HEK293 (cell line): ENCODE results near the gene WTAP.

Experiments
- CTCF ChIA-PET: fragments of 350-600 bp; formaldehyde crosslinking; extraction: SDS; loops from one replicate; lab custom pipeline; 2021; ENCODE audit warnings: antibody characterized with exemption; lab: Yijun Ruan, JAX
- POLR2A ChIA-PET: fragments of 300-600 bp; formaldehyde crosslinking; extraction: SDS; loops from one replicate; lab custom pipeline; 2020; ENCODE audit warnings: antibody characterized with exemption, inconsistent platforms; lab: Yijun Ruan, JAX
- H3K27ac ChIP-seq: fragments of 200-500 bp; sonication (Bioruptor generic); 2 replicates; pipeline ENCODE4 v1.5.1; 2014; ENCODE audit warnings: low read depth, low read length, control low read depth, inconsistent platforms; ENCODE audit errors: extremely low read depth
- H3K36me3 ChIP-seq, 2 experiments: fragments of 200-500 bp in 1 of 2; sonication (Bioruptor generic) in 1 of 2; 1 replicate in 1 of 2; 2 replicates in 1 of 2; pipeline ENCODE4 v1.5.1; 2014 to 2017; ENCODE audit warnings: inconsistent platforms in 2 of 2, low read length in 2 of 2; ENCODE audit not compliant: control insufficient read depth in 2 of 2, insufficient read depth in 1 of 2
- H3K4me1 ChIP-seq: fragments of 200-500 bp; sonication (Bioruptor generic); 2 replicates; pipeline ENCODE4 v1.5.1; 2014; ENCODE audit warnings: mild to moderate bottlenecking, low read length, inconsistent platforms; ENCODE audit not compliant: control insufficient read depth, insufficient read depth
- H3K4me3 ChIP-seq: 2 replicates; pipeline ENCODE4 v1.5.1; 2011; ENCODE audit warnings: low read depth, mild to moderate bottlenecking, control low read depth, low read length, moderate library complexity
- H3K9me3 ChIP-seq: fragments of 200-500 bp; sonication (Bioruptor generic); 2 replicates; pipeline ENCODE4 v1.5.1; 2014; ENCODE audit warnings: low read depth, low read length, inconsistent platforms; ENCODE audit not compliant: control insufficient read depth, insufficient read depth
- GLIS2 ChIP-seq: fragments of 450-650 bp; formaldehyde crosslinking; IDR thresholded peaks from 2 replicates; pipeline ENCODE4 v1.5.1; 2016; ENCODE audit warnings: missing biosample characterization, missing genetic modification characterization
- KLF7 ChIP-seq: fragments of 450-650 bp; formaldehyde crosslinking; IDR thresholded peaks from 2 replicates; pipeline ENCODE4 v1.5.1; 2016; ENCODE audit warnings: missing biosample characterization, missing genetic modification characterization, borderline replicate concordance
- MYNN ChIP-seq: fragments of 450-650 bp; formaldehyde crosslinking; IDR thresholded peaks from 2 replicates; pipeline ENCODE4 v1.5.1; 2016; ENCODE audit warnings: missing biosample characterization, missing genetic modification characterization, borderline replicate concordance
- OVOL3 ChIP-seq: fragments of 450-650 bp; formaldehyde crosslinking; IDR thresholded peaks from 2 replicates; pipeline ENCODE4 v1.5.1; 2016; ENCODE audit warnings: missing biosample characterization, missing genetic modification characterization
- PRDM10 ChIP-seq: fragments of 450-650 bp; formaldehyde crosslinking; IDR thresholded peaks from 2 replicates; pipeline ENCODE4 v1.5.1; 2016; ENCODE audit warnings: missing biosample characterization, missing genetic modification characterization
- YY1 ChIP-seq: fragments of 450-650 bp; formaldehyde crosslinking; IDR thresholded peaks from 2 replicates; pipeline ENCODE4 v1.5.1; 2018; ENCODE audit warnings: missing biosample characterization, missing genetic modification characterization
- ZNF121 ChIP-seq: fragments of 450-650 bp; formaldehyde crosslinking; IDR thresholded peaks from 2 replicates; pipeline ENCODE4 v1.5.1; 2016; ENCODE audit warnings: missing biosample characterization, missing genetic modification characterization
- ZNF416 ChIP-seq: fragments of 450-650 bp; formaldehyde crosslinking; IDR thresholded peaks from 2 replicates; pipeline ENCODE4 v1.5.1; 2016; ENCODE audit warnings: missing biosample characterization, missing genetic modification characterization
- ZNF423 ChIP-seq: fragments of 450-650 bp; formaldehyde crosslinking; IDR thresholded peaks from 2 replicates; pipeline ENCODE4 v1.5.1; 2016; ENCODE audit warnings: missing biosample characterization, missing genetic modification characterization
- ZNF501 ChIP-seq: fragments of 450-650 bp; formaldehyde crosslinking; IDR thresholded peaks from 2 replicates; pipeline ENCODE4 v1.5.1; 2016; ENCODE audit warnings: missing biosample characterization, missing genetic modification characterization
- ZNF548 ChIP-seq: fragments of 450-650 bp; formaldehyde crosslinking; IDR thresholded peaks from 2 replicates; pipeline ENCODE4 v1.5.1; 2016; ENCODE audit warnings: missing biosample characterization, missing genetic modification characterization
- ZNF555 ChIP-seq: fragments of 450-650 bp; formaldehyde crosslinking; conservative IDR thresholded peaks from 2 replicates; pipeline ENCODE4 v1.5.1; 2017; ENCODE audit warnings: missing biosample characterization, mild to moderate bottlenecking, missing genetic modification characterization, inconsistent platforms
- ZNF580 ChIP-seq: fragments of 450-650 bp; formaldehyde crosslinking; IDR thresholded peaks from 2 replicates; pipeline ENCODE4 v1.5.1; 2016; ENCODE audit warnings: missing biosample characterization, missing genetic modification characterization
- ZNF658 ChIP-seq: fragments of 450-650 bp; formaldehyde crosslinking; IDR thresholded peaks from 2 replicates; pipeline ENCODE4; 2016; ENCODE audit warnings: missing biosample characterization, missing genetic modification characterization
- ZNF664 ChIP-seq: fragments of 450-650 bp; formaldehyde crosslinking; IDR thresholded peaks from 2 replicates; pipeline ENCODE4 v1.5.1; 2016; ENCODE audit warnings: missing biosample characterization, missing genetic modification characterization
- ZNF692 ChIP-seq: fragments of 450-650 bp; formaldehyde crosslinking; IDR thresholded peaks from 2 replicates; pipeline ENCODE4 v1.5.1; 2016; ENCODE audit warnings: missing biosample characterization, missing genetic modification characterization
- ZNF747 ChIP-seq: fragments of 450-650 bp; formaldehyde crosslinking; IDR thresholded peaks from 2 replicates; pipeline ENCODE4 v1.5.1; 2016; ENCODE audit warnings: missing biosample characterization, missing genetic modification characterization
- ZSCAN16 ChIP-seq: fragments of 450-650 bp; formaldehyde crosslinking; IDR thresholded peaks from 2 replicates; pipeline ENCODE4 v1.5.1; 2016; ENCODE audit warnings: missing biosample characterization, missing genetic modification characterization
- ZSCAN23 ChIP-seq: fragments of 450-650 bp; formaldehyde crosslinking; IDR thresholded peaks from 2 replicates; pipeline ENCODE4 v1.5.1; 2016; ENCODE audit warnings: missing biosample characterization, missing genetic modification characterization
- ZSCAN5A ChIP-seq: fragments of 450-650 bp; formaldehyde crosslinking; IDR thresholded peaks from 2 replicates; pipeline ENCODE4 v1.5.1; 2016; ENCODE audit warnings: missing biosample characterization, missing genetic modification characterization
- TF ChIP-seq, protein P1 (sequence below): fragments of 450-650 bp; formaldehyde crosslinking; IDR thresholded peaks from 2 replicates; pipeline ENCODE4 v1.5.1; 2017; ENCODE audit warnings: missing biosample characterization, missing genetic modification characterization
- TF ChIP-seq, protein P2 (sequence below): fragments of 450-650 bp; formaldehyde crosslinking; IDR thresholded peaks from 2 replicates; pipeline ENCODE4 v1.5.1; 2016; ENCODE audit warnings: missing biosample characterization, missing genetic modification characterization
- TF ChIP-seq, protein P3 (sequence below): fragments of 450-650 bp; formaldehyde crosslinking; IDR thresholded peaks from 2 replicates; pipeline ENCODE4 v1.5.1; 2016; ENCODE audit warnings: missing biosample characterization, missing genetic modification characterization

WTAP gene

DNA sequence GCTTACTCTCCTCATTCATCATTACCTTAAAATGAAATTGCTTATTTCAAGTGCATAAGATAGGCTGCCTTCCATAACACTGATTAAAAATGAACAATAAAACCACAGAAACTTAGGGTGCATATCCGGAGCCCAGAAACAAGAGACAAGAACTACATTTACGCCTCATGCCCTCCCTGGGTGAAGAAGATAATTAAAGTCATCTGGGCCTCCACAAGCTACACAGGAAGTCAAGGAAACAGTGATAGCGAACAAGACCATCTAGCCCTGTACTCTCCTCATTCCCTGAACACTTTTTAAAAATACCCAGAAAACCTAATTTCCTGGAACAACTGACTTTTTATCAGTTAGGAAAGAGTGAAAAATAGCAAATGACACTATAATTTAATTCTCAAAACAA is 40.6 kb upstream of the WTAP start:
- Histone ChIP-seq H3K4me3 (no peak overlapping the region), H3K4me1 (no peaks in the 10 kb centered on the region; the same call in 1 of the 2 replicates), H3K36me3 (peaks cover 57 to 87% of the 10 kb centered on the region in 2 experiments), H3K9me3 (no peaks in the 10 kb centered on the region)
- CTCF ChIA-PET = interaction anchor here (0.6 to 0.7 kb wide), 2 partner anchors 20 to 577 kb away, joined by 3 to 5 read pairs; no protein-coding TSS in a partner anchor
- no peak for TF ChIP-seq ZNF423 (tag by site-specific recombination)
- no peak for TF ChIP-seq ZNF692 (tag by site-specific recombination)
- TF ChIP-seq ZNF580 (tag by site-specific recombination) = no peak
- no peak for TF ChIP-seq ZNF501
- TF ChIP-seq OVOL3 (tag by site-specific recombination) = no peak
- no peak for TF ChIP-seq ZSCAN16 (tag by site-specific recombination)
- TF ChIP-seq ZNF555 (tag by site-specific recombination) = no peak
- TF ChIP-seq MYNN (tag by site-specific recombination) = no peak
- TF ChIP-seq, protein P1, sequence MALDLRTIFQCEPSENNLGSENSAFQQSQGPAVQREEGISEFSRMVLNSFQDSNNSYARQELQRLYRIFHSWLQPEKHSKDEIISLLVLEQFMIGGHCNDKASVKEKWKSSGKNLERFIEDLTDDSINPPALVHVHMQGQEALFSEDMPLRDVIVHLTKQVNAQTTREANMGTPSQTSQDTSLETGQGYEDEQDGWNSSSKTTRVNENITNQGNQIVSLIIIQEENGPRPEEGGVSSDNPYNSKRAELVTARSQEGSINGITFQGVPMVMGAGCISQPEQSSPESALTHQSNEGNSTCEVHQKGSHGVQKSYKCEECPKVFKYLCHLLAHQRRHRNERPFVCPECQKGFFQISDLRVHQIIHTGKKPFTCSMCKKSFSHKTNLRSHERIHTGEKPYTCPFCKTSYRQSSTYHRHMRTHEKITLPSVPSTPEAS (tag by site-specific recombination) = no peak
- TF ChIP-seq ZNF416 = no peak
- TF ChIP-seq PRDM10 = no peak
- TF ChIP-seq ZNF548 (tag by site-specific recombination) = no peak
- no peak for TF ChIP-seq ZNF664 (tag by site-specific recombination)
- no peak for TF ChIP-seq ZNF747 (tag by site-specific recombination)
- TF ChIP-seq KLF7 (tag by site-specific recombination) = no peak
- TF ChIP-seq ZNF658 (tag by site-specific recombination) = no peak
- TF ChIP-seq YY1 = no peak
- no peak for TF ChIP-seq GLIS2
- TF ChIP-seq ZSCAN5A = no peak
- TF ChIP-seq, all 188 proteins: peak for 0
- H3K27ac ChIP-seq = no peak overlapping the region
- POLR2A ChIA-PET = no interaction called here

GRCh38 chr6:159687341-159687740 is 40.0 kb upstream of the WTAP start:
- POLR2A ChIA-PET = no interaction called here
- Histone ChIP-seq H3K27ac (no peak overlapping the region), H3K4me3 (no peak overlapping the region), H3K9me3 (no peaks in the 10 kb centered on the region), H3K4me1 (no peaks in the 10 kb centered on the region; the same call in 1 of the 2 replicates), H3K36me3 (peaks cover 56 to 86% of the 10 kb centered on the region in 2 experiments)
- CTCF ChIA-PET = no interaction called here
- no peak for TF ChIP-seq ZSCAN23 (tag by site-specific recombination)
- TF ChIP-seq, protein P2, sequence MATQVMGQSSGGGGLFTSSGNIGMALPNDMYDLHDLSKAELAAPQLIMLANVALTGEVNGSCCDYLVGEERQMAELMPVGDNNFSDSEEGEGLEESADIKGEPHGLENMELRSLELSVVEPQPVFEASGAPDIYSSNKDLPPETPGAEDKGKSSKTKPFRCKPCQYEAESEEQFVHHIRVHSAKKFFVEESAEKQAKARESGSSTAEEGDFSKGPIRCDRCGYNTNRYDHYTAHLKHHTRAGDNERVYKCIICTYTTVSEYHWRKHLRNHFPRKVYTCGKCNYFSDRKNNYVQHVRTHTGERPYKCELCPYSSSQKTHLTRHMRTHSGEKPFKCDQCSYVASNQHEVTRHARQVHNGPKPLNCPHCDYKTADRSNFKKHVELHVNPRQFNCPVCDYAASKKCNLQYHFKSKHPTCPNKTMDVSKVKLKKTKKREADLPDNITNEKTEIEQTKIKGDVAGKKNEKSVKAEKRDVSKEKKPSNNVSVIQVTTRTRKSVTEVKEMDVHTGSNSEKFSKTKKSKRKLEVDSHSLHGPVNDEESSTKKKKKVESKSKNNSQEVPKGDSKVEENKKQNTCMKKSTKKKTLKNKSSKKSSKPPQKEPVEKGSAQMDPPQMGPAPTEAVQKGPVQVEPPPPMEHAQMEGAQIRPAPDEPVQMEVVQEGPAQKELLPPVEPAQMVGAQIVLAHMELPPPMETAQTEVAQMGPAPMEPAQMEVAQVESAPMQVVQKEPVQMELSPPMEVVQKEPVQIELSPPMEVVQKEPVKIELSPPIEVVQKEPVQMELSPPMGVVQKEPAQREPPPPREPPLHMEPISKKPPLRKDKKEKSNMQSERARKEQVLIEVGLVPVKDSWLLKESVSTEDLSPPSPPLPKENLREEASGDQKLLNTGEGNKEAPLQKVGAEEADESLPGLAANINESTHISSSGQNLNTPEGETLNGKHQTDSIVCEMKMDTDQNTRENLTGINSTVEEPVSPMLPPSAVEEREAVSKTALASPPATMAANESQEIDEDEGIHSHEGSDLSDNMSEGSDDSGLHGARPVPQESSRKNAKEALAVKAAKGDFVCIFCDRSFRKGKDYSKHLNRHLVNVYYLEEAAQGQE (tag by site-specific recombination) = no peak
- no peak for TF ChIP-seq ZNF121
- TF ChIP-seq, protein P3, sequence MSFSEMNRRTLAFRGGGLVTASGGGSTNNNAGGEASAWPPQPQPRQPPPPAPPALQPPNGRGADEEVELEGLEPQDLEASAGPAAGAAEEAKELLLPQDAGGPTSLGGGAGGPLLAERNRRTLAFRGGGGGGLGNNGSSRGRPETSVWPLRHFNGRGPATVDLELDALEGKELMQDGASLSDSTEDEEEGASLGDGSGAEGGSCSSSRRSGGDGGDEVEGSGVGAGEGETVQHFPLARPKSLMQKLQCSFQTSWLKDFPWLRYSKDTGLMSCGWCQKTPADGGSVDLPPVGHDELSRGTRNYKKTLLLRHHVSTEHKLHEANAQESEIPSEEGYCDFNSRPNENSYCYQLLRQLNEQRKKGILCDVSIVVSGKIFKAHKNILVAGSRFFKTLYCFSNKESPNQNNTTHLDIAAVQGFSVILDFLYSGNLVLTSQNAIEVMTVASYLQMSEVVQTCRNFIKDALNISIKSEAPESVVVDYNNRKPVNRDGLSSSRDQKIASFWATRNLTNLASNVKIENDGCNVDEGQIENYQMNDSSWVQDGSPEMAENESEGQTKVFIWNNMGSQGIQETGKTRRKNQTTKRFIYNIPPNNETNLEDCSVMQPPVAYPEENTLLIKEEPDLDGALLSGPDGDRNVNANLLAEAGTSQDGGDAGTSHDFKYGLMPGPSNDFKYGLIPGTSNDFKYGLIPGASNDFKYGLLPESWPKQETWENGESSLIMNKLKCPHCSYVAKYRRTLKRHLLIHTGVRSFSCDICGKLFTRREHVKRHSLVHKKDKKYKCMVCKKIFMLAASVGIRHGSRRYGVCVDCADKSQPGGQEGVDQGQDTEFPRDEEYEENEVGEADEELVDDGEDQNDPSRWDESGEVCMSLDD (tag by site-specific recombination) = no peak
